Measurements from ENCODE around the gene MGST3. TPM values are rescaled to one million over a fixed set of nuclear protein-coding genes. Genes with fewer than 3 reads are reported as not detected.
"Not testable (repeated sequence)": the region's sequence is repeated elsewhere in the genome, so short reads cannot be mapped to it uniquely, and the experiment has no call there.

MGST3 gene
- polyA plus RNA-seq, 3 donors = 145 to 565 (median 280) TPM

- H3K27ac ChIP-seq (ENCODE audit: low read depth, low read length) = no peak overlapping the region
- WGBS, 3 donors = 0 to 57% (median 0%) methylated on average over 1 of the region's 1 CpG
These were observed 52.9 kb downstream of the MGST3 start for GRCh38 chr1:165683848-165684485.

DNA sequence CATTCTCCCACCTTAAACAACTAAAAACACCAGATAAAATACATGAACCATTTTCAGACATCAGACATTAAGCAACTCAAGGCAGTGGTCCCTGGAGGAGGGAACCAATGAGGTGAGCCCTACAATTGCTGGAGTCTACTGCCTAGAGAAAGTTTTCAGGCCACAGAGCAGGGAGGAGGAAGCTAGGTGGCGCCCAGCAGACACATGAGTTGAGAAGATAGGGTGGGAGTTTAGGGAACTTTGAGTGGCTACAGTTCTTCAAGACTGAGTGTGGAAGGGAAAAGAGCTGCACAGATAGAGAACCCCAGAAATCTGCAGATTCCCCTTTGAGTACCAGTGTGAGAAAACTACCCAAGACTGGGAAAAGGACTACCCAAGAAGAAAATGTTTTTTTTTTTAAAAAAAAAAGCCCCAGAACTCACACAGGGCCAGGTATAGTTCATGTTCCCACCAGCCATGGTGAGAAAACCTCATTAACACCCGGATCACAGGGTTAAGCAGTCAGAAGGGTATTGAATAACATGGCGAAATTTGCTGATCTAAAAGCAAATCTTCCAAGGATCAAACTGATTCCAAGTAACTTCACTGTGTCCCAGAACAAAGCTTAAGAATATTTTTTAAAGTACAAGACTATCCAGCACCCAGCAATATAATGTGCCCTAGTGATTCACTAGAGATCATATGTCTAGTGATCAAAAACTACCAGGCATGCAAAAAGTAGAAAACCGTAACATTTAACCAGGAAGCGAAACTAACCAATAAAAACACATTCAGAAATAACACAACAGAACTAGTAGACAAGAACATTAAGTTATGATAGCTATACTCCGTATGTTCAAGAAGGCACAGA is 55.3 kb downstream of the MGST3 start:
- WGBS, 3 donors = 78 to 87% (median 83%) methylated on average over 6 of the region's 6 CpGs
- no peak overlapping the region for H3K27ac ChIP-seq (ENCODE audit: low read depth, low read length)

GRCh38 chr1:165686971-165687433 is 56.0 kb downstream of the MGST3 start:
- H3K27ac ChIP-seq (ENCODE audit: low read depth, low read length) = no peak overlapping the region
- 87 to 93% (median 92%) methylated on average over 2 of the region's 2 CpGs for WGBS, 3 donors

DNA sequence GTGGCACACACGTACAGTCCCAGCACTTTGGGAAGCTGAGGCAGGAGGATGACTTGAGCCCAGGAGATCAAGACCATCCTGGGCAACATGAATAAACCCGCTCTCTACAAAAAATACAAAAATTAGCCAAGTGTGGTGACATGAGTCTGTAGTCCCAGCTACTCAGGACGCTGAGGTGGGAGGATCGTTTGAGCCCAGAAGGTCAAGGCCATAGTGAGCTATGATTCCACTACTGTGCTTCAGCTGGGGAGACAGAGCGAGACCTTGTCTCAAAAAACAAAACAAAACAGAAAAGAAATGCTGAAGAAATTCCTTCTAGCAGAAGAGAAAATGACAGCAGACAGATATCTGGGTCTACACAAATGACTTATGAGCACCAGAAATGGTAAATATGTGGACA is 57.0 kb downstream of the MGST3 start:
- H3K27ac ChIP-seq (ENCODE audit: low read depth, low read length) = no peak overlapping the region
- 83 to 97% (median 94%) methylated on average over 5 of the region's 5 CpGs for WGBS, 3 donors

DNA sequence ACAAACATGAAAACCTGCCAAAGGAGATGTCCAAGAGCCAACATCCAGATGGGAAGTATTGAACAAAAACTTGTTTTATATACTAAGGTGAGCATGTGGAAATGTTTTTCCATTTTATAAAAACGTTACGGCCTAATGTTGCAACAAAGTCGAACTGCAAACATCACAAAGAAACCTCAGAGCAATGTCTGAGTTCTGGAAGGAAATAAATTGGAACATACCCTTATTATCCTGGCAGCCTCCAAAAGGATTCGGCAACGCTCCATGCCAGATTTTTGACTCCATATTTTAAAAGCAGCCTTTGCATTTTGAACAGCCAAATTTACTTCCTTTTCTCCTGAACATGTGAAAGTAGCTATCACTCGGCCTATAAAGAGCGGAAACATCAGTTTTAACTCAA is 64.0 kb downstream of the MGST3 start:
- no peak overlapping the region for H3K27ac ChIP-seq (ENCODE audit: low read depth, low read length)
- 47 to 77% (median 53%) methylated on average over 7 of the region's 7 CpGs for WGBS, 3 donors

GRCh38 chr1:165696625-165697100 is 65.6 kb downstream of the MGST3 start:
- no peak overlapping the region for H3K27ac ChIP-seq (ENCODE audit: low read depth, low read length)
- WGBS, 3 donors = 5 to 8% (median 7%) methylated on average over 2 of the region's 2 CpGs

GRCh38 chr1:165697491-165697880 is 66.5 kb downstream of the MGST3 start:
- WGBS, 3 donors = 33 to 50% (median 42%) methylated on average over 8 of the region's 8 CpGs
- H3K27ac ChIP-seq (ENCODE audit: low read depth, low read length) = peak overlapping the region; percentile 75

DNA sequence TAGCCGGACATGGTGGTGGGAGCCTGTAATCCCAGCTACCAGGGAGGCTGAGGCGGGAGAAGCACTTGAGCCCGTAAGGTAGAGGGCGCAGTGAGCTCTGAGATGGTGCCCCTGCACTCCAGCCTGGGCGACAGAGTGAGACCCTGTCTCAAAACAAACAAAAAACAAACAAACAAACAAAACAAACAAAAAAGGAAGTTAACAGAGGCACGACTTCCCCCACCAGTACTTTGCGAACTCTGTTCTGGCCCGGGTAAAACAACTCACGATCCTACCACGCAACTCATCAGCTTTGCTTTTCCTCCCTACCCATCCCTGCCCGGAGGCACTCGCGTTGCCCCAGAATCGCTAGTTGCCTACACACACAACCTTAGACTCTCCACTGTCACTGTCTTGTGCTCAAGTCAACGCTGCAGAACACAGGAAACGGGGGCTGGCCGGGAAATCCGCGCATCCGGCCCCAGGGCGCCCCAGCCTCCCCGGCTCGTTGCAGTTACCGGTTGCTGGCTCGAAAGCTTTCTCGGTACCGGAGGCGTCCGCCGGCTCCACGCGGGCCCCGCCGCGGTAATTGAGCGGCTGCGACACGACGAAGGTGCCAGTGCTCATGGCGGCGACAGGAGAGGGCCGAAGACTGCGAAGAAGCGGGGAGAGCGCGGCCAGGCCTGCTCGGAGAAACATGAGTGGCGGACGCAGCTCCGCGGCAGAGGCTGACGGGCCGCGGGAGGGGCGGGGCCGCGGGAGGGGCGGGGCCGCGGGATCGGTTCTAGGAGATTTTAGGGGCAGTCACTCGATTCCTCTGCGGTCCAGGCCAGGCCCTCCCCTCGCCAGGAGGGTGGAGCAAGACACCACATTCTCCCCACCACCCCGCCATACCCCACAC is 67.1 kb downstream of the MGST3 start, which contains the start of gene ALDH9A1:
ALDH9A1 (minus strand) TSS at position 682 of the 880 bp plus-strand sequence; CDS start at position 678, 4 bp downstream.
- WGBS, 3 donors = 0 to 1% (median 1%) methylated on average over 63 to 65 of the region's 65 CpGs
- H3K27ac ChIP-seq (ENCODE audit: low read depth, low read length) = peak within 1 kb of the TSS; percentile 75

DNA sequence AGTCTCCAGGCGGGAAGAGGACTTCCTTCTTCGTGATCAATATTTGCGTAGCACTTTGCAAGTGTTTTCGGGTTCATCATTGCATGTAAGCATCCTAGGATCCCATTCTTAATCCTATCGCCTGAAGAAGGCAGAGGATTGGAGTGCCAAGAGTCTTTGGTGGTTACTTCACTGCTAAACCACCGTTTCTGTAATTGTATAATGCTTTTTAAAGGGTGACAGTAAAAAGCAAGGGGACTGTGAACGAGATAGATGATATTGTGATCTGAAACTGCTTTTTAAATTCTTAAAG is 67.7 kb downstream of the MGST3 start:
- WGBS, 3 donors = 0 to 2% (median 0%) methylated on average over 7 of the region's 7 CpGs
- H3K27ac ChIP-seq (ENCODE audit: low read depth, low read length) = no peak overlapping the region

DNA sequence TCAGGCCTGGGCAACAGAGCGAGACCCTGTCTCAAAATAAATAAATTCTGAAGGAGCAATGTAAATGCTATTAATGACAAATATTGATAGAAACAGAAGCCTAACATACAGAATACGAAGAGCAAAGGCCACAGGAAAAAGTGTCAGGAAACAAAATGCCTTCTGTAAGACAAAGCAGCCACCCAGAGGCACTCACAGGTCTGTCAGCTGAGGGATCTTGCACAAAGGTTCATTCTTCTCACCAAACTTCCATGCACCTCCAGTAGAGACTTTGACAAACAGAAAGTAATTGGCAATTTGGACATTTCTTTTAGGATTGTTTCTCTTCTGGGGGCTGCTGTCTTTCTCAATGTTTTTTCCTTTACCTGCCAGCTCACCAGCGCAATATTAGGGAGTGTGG is 68.5 kb downstream of the MGST3 start:
- 72 to 88% (median 86%) methylated on average over 3 of the region's 3 CpGs for WGBS, 3 donors
- no peak overlapping the region for H3K27ac ChIP-seq (ENCODE audit: low read depth, low read length)

DNA sequence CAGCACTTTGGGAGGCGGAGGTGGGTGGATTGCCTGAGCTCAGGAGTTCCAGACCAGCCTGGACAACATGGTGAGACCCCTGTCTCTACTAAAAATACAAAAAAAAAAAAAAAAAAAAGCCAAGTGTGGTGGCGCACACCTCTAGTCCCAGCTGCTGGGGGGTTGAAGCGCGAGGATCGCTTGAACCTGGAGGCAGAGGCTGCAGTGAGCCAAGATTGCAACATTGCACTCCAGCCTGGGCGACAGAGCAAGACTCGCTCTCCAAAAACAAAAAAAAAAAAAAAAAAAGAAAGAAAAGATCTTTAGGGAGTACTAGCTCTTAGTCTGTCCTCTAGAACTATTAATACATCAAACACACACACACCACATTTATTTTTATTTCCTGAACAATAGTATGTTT is 70.9 kb downstream of the MGST3 start:
- H3K27ac ChIP-seq (ENCODE audit: low read depth, low read length) = not testable (repeated sequence)
- WGBS, 3 donors = 72 to 100% (median 79%) methylated on average over 5 to 7 of the region's 7 CpGs

- 83 to 91% (median 89%) methylated on average over 2 of the region's 2 CpGs for WGBS, 3 donors
- H3K27ac ChIP-seq (ENCODE audit: low read depth, low read length) = no peak overlapping the region
These were observed 72.6 kb downstream of the MGST3 start for GRCh38 chr1:165703648-165704047.

Other genes starting within 250 kb of the MGST3 start
- gene RXRG, start 186.1 kb upstream of the MGST3 start, polyA plus RNA-seq = 10 to 100 TPM in 1 of 3 donors, 1 to 10 TPM in 2; 3.5 to 12.3 (median 4.4) TPM
- gene LRRC52, start 87.2 kb upstream of the MGST3 start, polyA plus RNA-seq = not detected
- gene ALDH9A1, start 67.3 kb downstream of the MGST3 start, polyA plus RNA-seq = 100 to 1,000 TPM in 1 of 3 donors, 10 to 100 TPM in 2; 33.3 to 122 (median 63.1) TPM
- 10 to 100 TPM; 41.8 to 58.3 (median 44.6) TPM for gene TMCO1, start 137.6 kb downstream of the MGST3 start, polyA plus RNA-seq
- gene UCK2, start 196.4 kb downstream of the MGST3 start, polyA plus RNA-seq = 10 to 100 TPM in 2 of 3 donors, 1 to 10 TPM in 1; 6.7 to 22.6 (median 15.8) TPM

Measured in adipose tissue (tissue), 3 donors.